HAP-1 (cell line): ENCODE measurements around the gene NPLOC4.
"Not testable (repeated sequence)": the region's sequence is repeated elsewhere in the genome, so short reads cannot be mapped to it uniquely, and the experiment has no call there.

Experiments used
- DNase-seq, 2 experiments: peaks; one replicate each; pipeline ENCODE4 v3.0.0-alpha.2; 2016 to 2020; ENCODE audit warnings: low spot score in 2 of 2
- H3K27me3 ChIP-seq: fragments of 250-450 bp; sonication (Bioruptor Pico); 2 replicates; pipeline ENCODE4 v1.5.1; 2020; ENCODE audit warnings: low read depth, mild to moderate bottlenecking, moderate library complexity
- H3K36me3 ChIP-seq: fragments of 250-450 bp; sonication (Bioruptor Pico); replicated peaks from 2 replicates; pipeline ENCODE4 v1.5.1; 2020; ENCODE audit warnings: mild to moderate bottlenecking
- H3K4me1 ChIP-seq: fragments of 250-450 bp; sonication (Bioruptor Pico); 2 replicates; pipeline ENCODE4 v1.5.1; 2020; ENCODE audit warnings: mild to moderate bottlenecking
- H3K4me3 ChIP-seq: fragments of 250-450 bp; sonication (Bioruptor Pico); 2 replicates; pipeline ENCODE4 v1.5.1; 2020; ENCODE audit warnings: mild to moderate bottlenecking, moderate library complexity
- H3K9me3 ChIP-seq: fragments of 250-450 bp; sonication (Bioruptor Pico); 2 replicates; pipeline ENCODE4 v1.5.1; 2020; ENCODE audit warnings: mild to moderate bottlenecking, moderate library complexity
- in situ Hi-C: fragments of 300-500 bp; cut with MboI; formaldehyde crosslinking; loops from 3 replicates; pipeline ENCODE4 v1.14.3; 2020; ENCODE audit warnings: low sequenced_read_pairs, inconsistent platforms, mixed read lengths

Gene NPLOC4

DNA sequence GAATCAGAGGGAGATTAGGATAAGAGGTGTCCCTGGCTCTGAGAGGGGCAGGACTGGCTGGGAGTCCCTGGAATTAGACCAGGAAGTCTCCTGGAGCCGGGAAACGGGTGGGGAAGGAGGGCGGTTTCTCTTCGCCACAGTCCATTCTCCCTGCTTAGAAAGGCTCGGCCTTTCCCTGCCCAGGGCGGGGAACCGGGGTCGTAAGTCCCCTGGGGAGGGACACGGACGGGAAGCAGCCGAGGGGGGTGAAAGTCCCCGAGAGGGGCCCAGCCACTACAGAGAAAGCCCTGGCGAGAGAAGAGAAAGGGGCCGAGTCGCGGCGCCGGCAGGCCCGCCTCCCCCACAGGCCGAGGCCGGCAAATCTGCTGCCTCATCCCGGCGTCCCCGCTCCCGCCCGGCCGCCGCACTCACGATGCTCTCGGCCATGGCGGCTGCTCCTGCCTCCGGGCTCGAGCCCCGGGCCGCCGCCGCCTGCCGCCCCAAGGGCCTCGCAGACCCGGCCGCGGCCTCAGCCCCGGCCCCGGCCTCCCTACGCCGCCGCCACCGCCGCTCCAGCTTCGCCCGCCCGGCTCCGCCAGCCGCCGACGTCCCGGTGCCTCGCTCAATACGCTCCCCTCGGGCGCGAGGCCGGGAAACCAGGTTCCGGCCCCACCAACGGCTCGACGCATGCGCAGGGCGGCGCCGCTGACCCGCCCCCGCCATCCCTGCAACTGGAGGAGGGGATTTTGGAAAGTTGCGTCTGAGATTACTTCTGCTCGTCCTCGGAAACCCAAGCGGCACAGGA lies at the start of gene NPLOC4, which contains the start of gene TSPAN10:
NPLOC4 (minus strand) TSS at position 608 of the 784 bp plus-strand sequence; CDS start at position 426, 182 bp downstream.
TSPAN10 (plus strand) TSS at position 692 of the 784 bp plus-strand sequence. CDS start 5,217 bp downstream, outside the sequence.
- in situ Hi-C loops = no loop called here
- H3K4me3 ChIP-seq = peak within 1 kb of the TSS; percentile 76
- DNase-seq = peak; percentile 79 to 91
- no peaks in the 10 kb centered on the region for H3K9me3 ChIP-seq
- peaks cover 8% of the 10 kb centered on the region for H3K4me1 ChIP-seq
- no peaks in the 10 kb centered on the region for H3K27me3 ChIP-seq
- H3K36me3 ChIP-seq = no peaks in the 10 kb centered on the region

DNA sequence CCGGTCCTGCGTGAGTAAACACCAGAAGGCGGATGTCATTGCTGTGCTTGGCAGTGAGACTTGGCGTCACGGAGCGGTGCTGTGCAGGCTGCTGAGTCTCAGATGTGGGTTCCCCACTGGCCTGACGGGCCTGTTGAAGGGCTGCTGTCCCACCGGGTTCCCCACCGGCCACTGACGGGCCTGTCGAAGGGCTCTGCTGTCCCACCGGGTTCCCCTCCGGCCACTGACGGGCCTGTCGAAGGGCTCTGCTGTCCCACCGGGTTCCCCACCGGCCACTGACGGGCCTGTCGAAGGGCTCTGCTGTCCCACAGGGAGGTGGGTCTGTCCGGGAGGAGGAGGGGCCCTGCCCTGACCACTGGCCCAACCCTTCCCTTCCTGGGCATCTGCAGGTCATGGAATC lies 49.7 kb upstream of the NPLOC4 start:
- H3K36me3 ChIP-seq = peaks cover 58% of the 10 kb centered on the region
- no peaks in the 10 kb centered on the region for H3K27me3 ChIP-seq
- DNase-seq = no peak
- in situ Hi-C loops = no loop called here
- H3K4me3 ChIP-seq = no peak overlapping the region
- H3K9me3 ChIP-seq = no peaks in the 10 kb centered on the region
- H3K4me1 ChIP-seq = peaks cover 14% of the 10 kb centered on the region

DNA sequence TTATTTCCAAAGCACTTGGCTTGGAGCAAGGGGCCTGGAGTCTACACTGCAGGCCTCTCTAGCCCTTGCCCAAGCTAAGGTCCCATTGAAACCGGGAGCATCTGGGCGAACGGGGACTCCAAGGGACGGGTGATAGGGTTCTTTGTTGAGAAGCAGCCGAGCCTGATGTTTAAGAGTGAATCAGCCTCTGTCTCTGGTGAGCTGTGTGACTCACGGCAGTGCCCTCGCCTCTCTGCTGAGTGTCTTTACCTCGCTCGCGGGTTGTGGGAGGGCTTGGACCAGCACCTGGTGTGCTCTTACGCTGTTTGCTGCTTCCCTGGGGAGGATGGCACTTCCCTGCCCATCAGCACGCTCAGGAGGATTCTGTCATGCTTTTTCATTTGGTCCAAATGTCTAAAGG lies 48.2 kb upstream of the NPLOC4 start:
- H3K4me1 ChIP-seq = peaks cover 14% of the 10 kb centered on the region
- in situ Hi-C loops = no loop called here
- H3K9me3 ChIP-seq = no peaks in the 10 kb centered on the region
- DNase-seq = no peak
- peaks cover 50% of the 10 kb centered on the region for H3K36me3 ChIP-seq
- H3K27me3 ChIP-seq = no peaks in the 10 kb centered on the region
- H3K4me3 ChIP-seq = peak overlapping the region; percentile 90

DNA sequence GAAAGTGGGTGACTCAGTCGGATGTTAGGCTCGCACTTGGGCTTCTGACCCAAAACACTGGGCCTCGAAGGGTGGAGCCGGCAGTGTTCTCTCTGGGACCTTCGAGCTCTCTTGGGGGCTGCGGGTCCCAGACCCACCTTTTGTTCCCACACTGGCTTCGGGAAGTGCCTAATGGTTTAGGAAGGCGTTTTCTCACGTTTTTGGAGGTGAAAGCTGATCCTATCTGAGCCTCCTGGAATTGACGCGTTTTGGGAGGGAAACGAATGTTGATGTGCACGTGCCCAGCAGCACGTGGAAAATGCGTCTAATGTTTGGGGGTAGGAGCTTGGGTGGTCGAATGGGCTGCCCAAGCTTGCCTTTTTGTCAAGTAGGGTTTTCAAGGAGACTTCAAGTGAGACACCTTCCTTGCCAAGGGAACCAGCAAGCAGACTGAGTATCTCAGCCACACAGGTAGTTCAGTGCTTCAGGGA lies 47.6 kb upstream of the NPLOC4 start:
- peaks cover 46% of the 10 kb centered on the region for H3K36me3 ChIP-seq
- in situ Hi-C loops = no loop called here
- H3K4me1 ChIP-seq = peaks cover 14% of the 10 kb centered on the region
- no peak for DNase-seq
- H3K4me3 ChIP-seq = peak overlapping the region; percentile 90
- no peaks in the 10 kb centered on the region for H3K27me3 ChIP-seq
- H3K9me3 ChIP-seq = no peaks in the 10 kb centered on the region

DNA sequence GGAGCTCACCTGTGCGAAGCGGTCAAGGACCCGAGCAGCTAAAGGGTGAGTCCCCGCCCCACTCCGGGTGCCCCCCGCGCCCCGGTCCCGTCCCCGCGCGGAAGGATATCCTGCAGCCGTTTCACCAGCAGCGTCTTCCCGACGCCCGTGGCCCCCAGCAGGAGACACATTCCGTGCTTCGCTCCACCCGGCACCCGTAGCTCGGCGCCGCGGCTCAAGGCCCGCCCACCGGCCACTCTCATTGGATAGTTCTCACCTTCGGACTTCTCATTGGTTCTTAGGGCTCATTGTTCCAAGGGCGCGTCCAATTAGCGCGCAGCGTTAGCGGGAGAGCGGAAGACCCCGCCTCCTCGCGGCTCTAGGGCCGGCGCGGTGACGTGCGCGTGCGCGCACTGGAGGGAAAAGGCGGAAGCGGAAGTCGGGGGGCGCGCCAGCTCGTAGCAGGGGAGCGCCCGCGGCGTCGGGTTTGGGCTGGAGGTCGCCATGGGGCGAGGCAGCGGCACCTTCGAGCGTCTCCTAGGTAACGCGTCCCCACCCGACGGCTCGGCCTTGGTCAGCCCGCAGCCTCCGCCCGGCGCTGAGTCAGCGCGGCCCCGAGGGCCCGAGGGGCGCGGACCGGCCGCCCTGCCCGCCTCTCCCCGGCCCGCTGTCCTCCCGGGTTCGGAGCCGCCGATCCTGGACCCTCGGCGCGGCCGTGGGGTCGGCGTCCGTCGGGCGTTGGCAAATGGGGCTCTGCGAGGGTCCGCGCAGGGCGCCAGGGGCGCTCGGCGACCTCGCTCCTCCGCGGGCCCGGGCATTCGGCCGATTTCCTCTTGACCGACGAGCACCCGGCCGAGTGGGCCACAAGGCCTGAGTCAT lies 46.9 kb upstream of the NPLOC4 start, which contains the start of the genes ARL16 and HGS:
ARL16 (minus strand) TSS at position 214 of the 858 bp plus-strand sequence; CDS start at position 170, 44 bp downstream.
HGS (plus strand) TSS at position 428 of the 858 bp plus-strand sequence; CDS start at position 484, 56 bp downstream.
- Histone ChIP-seq H3K36me3 (peaks cover 40% of the 10 kb centered on the region), H3K9me3 (no peaks in the 10 kb centered on the region), H3K4me3 (peak within 1 kb of the TSS; percentile 90), H3K27me3 (no peaks in the 10 kb centered on the region), H3K4me1 (peaks cover 14% of the 10 kb centered on the region)
- in situ Hi-C loops = no loop called here
- peak; percentile 98 for DNase-seq

DNA sequence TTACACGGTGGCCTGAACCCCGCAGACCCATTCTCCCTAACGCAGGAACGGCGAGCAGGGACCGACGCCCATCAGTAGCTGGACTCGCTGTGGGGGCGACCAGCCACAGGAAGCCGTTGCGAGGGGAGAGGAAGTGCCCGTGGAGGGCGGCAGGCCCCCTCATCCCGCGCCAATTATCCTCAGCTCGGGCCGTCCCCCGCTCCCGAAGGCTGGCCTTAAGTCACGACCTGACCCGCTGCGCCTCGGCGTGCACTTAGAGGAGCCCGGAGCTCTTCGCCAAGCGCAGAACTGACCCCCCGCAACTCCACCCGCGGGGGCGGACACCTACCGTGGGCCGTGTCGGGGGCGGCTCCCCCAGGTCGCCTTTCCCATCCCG lies 46.3 kb upstream of the NPLOC4 start:
- Histone ChIP-seq H3K4me1 (peaks cover 14% of the 10 kb centered on the region), H3K27me3 (no peaks in the 10 kb centered on the region), H3K4me3 (peak overlapping the region; percentile 90), H3K9me3 (no peaks in the 10 kb centered on the region), H3K36me3 (peaks cover 33% of the 10 kb centered on the region)
- no peak for DNase-seq
- in situ Hi-C loops = no loop called here

DNA sequence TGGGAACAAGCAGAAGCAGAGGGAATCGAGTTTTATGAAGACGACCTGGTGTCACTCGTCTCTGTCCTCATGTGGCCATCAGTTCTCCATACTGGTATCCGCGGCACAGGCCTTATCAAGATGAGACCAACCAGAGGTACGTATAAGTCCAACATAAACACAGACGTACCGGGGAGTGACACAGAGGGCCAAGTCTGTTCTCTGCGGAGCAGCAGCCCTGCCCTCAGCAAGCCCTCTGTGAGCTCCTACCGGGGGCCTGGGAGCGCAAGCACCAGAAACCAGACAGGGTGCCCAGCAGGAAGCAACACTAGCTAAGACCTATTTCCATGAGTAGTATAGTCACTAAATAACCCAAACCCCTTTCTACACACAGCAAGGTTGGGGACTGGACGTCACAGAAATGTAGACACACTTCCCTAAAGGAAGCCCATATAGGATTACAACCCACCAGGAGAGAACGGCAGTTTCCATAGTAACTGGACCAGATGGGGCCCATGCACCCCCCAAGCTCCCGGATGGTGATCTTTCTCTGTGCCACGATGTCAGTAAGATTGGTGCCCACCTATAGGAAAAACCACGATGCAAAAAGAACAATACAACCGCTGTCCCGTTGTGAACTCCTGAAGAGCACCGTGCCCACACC lies 45.8 kb upstream of the NPLOC4 start:
- no peak for DNase-seq
- H3K9me3 ChIP-seq = no peaks in the 10 kb centered on the region
- H3K27me3 ChIP-seq = no peaks in the 10 kb centered on the region
- H3K4me1 ChIP-seq = peaks cover 14% of the 10 kb centered on the region
- H3K4me3 ChIP-seq = peak overlapping the region; percentile 90
- in situ Hi-C loops = no loop called here
- peaks cover 28% of the 10 kb centered on the region for H3K36me3 ChIP-seq

DNA sequence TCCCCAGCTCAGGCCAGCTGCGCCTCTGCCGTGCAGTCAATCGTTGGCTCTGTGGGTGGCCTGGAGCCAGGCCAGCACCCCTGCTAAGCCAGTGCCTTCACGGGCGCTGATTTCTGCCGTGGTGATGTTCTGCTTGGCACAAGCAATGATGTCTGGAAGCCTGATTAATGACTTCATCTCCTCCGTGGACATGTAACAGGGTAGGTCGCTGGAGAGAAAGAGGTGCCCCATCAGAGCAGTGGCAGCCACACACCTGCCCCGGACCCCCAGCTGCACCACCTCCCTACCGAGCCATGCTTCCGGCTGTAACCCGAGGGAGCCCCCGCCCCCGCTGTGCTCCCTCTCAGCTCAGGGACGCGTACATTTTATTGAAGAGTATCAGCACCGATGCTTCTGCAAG lies 44.8 kb upstream of the NPLOC4 start:
- Histone ChIP-seq H3K27me3 (no peaks in the 10 kb centered on the region), H3K4me1 (peaks cover 14% of the 10 kb centered on the region), H3K36me3 (peaks cover 18% of the 10 kb centered on the region), H3K4me3 (no peak overlapping the region), H3K9me3 (no peaks in the 10 kb centered on the region)
- in situ Hi-C loops = no loop called here
- DNase-seq = no peak

DNA sequence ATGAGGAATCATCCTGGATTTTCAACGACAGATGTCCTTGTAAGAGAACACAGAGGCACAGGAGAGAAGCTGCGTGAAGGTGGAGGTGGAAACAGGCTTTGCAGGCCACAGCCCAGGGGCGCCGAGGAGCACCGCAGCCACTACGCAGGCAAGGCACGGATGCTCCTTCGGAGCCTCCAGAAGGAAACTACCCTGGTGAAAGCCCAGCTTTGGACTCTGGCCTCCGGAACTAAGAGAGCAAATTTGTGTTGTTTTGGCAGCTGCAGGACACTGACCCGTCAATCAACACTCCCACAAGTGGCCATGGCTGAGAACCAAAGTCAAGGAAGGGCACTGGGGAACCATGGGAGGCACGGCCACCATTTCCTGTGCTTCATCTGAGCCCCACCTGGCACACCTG lies 43.2 kb upstream of the NPLOC4 start:
- DNase-seq = no peak
- peaks cover 9% of the 10 kb centered on the region; the same call in 1 of the 2 replicates for H3K36me3 ChIP-seq
- H3K9me3 ChIP-seq = no peaks in the 10 kb centered on the region
- peaks cover 14% of the 10 kb centered on the region for H3K4me1 ChIP-seq
- no peaks in the 10 kb centered on the region for H3K27me3 ChIP-seq
- H3K4me3 ChIP-seq = no peak overlapping the region
- in situ Hi-C loops = no loop called here

DNA sequence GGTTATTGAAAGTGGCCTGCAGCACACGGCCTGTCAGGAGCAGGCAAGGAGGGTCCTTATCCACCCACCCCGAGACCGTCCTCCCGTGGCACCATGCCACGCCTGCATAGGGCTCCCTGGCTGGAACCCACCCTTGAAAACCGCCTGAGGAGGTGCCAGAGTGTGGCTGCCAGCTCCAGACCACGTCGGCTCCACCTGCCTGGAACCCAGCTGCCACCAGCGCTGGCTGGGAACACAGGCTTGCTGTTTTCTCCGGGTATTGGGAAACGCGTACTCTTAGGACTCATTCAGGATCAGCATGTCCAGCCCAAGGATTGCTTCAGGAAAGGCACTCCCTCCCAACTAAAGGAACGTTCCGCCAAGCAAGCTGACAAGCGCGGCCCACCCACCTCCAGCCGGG lies 40.0 kb upstream of the NPLOC4 start:
- H3K4me3 ChIP-seq = no peak overlapping the region
- H3K27me3 ChIP-seq = no peaks in the 10 kb centered on the region
- DNase-seq = no peak
- peaks cover 32% of the 10 kb centered on the region for H3K36me3 ChIP-seq
- no peaks in the 10 kb centered on the region for H3K9me3 ChIP-seq
- in situ Hi-C loops = no loop called here
- H3K4me1 ChIP-seq = no peaks in the 10 kb centered on the region

DNA sequence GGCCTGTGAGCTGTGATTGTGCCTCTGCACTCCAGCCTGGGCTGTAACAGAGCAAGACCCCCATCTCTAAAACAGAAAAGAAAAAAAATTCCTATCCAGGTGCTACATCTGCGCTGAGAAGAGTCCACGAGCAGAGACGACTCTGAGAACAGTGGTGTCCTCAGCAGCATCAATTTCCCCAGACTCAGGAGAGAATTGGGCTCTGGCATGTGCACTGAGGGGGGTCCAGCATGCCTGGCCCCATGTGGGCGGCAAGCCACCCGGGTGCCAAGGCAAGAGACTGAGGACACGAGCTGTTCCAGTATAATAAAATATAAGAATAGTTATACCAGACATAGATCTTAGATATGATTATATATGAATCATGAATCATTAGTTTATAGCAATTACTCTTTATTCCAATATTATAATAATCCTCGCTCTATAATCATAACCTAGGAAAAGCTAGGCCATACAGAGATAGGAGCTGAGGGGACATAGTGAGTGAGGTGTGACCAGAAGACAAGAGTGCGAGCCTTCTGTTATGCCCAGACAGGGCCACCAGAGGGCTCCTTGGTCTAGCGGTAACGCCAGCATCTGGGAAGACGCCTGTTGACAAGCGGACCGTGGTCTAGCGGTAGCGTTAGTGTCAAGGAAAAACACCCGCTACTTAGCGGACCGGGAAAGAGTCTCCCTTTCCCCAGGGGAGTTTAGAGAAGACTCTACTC lies 38.8 kb upstream of the NPLOC4 start:
- H3K4me3 ChIP-seq, in situ Hi-C loops, H3K9me3 ChIP-seq, H3K4me1 ChIP-seq, H3K27me3 ChIP-seq: not testable (repeated sequence)
- DNase-seq = peak in 1 of 2 experiments; percentile 58
- H3K36me3 ChIP-seq = peaks cover 39% of the 10 kb centered on the region

DNA sequence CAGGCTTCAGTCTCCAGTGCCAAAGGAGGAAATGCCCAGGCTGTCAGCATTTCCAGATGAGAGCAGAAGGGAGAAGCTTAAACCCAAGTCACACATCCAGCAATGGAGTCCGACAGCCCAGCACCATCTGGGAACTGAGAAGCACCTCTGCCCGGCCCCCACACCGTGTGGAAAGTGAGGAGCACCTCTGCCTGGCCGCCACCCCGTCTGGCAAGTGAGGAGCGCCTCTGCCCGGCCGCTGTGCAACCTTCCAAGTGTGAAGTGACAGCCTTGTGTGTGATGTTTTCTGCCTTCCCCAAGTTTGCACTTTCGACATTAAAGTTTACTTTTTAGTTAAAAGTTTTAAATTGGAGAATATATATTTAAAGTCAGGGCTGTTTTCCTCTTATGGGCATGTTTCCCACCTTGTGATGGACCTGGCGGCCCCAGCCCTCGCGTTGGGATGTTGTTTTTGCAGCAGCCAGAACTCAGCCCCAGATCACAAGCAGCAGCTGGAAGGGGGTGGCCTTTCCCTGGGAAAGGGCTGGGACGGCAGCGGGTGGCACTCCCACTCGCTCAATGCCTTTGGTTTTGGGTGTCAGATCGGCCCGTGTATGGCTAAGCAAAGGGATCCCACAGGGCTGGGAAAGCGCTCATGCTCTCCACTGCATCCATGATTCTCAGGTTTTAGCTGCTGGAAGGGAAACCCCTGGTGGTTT lies 36.8 kb upstream of the NPLOC4 start:
- in situ Hi-C loops = no loop called here
- Histone ChIP-seq H3K36me3 (peaks cover 59% of the 10 kb centered on the region), H3K27me3 (no peaks in the 10 kb centered on the region), H3K9me3 (no peaks in the 10 kb centered on the region), H3K4me3 (no peak overlapping the region), H3K4me1 (no peaks in the 10 kb centered on the region)
- DNase-seq = no peak
